ENCODE results near the gene RNF14. TPM values are rescaled to one million over a fixed set of nuclear protein-coding genes. Genes with fewer than 3 reads are reported as not detected.

The RNF14 gene
- total RNA-seq, 4 donors from 2014 or later = 11.9 to 45.0 (median 23.6) TPM

- Histone ChIP-seq H3K4me1 (no peaks in the 10 kb centered on the region), H3K36me3 (no peaks in the 10 kb centered on the region), H3K27me3 (no peaks in the 10 kb centered on the region), H3K9me3 (no peaks in the 10 kb centered on the region), H3K4me3 (no peak overlapping the region), H3K27ac (no peak overlapping the region)
- WGBS, 2 donors = 94 to 96% methylated on average over 2 of the region's 2 CpGs
- intact Hi-C loops (cut with DNase I) = no loop called here
- no peak for TF ChIP-seq POLR2A (IDR thresholded peaks at IDR 0.05)
- TF ChIP-seq, protein P1, sequence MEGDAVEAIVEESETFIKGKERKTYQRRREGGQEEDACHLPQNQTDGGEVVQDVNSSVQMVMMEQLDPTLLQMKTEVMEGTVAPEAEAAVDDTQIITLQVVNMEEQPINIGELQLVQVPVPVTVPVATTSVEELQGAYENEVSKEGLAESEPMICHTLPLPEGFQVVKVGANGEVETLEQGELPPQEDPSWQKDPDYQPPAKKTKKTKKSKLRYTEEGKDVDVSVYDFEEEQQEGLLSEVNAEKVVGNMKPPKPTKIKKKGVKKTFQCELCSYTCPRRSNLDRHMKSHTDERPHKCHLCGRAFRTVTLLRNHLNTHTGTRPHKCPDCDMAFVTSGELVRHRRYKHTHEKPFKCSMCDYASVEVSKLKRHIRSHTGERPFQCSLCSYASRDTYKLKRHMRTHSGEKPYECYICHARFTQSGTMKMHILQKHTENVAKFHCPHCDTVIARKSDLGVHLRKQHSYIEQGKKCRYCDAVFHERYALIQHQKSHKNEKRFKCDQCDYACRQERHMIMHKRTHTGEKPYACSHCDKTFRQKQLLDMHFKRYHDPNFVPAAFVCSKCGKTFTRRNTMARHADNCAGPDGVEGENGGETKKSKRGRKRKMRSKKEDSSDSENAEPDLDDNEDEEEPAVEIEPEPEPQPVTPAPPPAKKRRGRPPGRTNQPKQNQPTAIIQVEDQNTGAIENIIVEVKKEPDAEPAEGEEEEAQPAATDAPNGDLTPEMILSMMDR (IDR thresholded peaks at IDR 0.05) = no peak
- no peak for DNase-seq
These were observed 69.8 kb downstream of the RNF14 start for GRCh38 chr5:142038735-142039134.

Other genes starting within 250 kb of the RNF14 start
- gene PCDH1, start 90.7 kb upstream of the RNF14 start, total RNA-seq = 100 to 1,000 TPM in 1 of 4 donors, 10 to 100 TPM in 3; 51.3 to 131 (median 67.9) TPM
- gene DELE1, start 45.2 kb upstream of the RNF14 start, total RNA-seq = 10 to 100 TPM; 27.3 to 68.5 (median 37.1) TPM
- 1 to 10 TPM in 1 of 4 donors, under 1 TPM in 3; 0.19 to 1.9 (median 0.78) TPM for gene PCDH12, start 10.9 kb upstream of the RNF14 start, total RNA-seq
- 10 to 100 TPM; 12.3 to 42.6 (median 21.1) TPM for gene GNPDA1, start 43.9 kb downstream of the RNF14 start, total RNA-seq
- gene NDFIP1, start 139.7 kb downstream of the RNF14 start, total RNA-seq = 10 to 100 TPM; 34.1 to 82.6 (median 38.9) TPM

All from esophagus squamous epithelium (tissue), 5 donors.